Smooth muscle cell (in vitro differentiated cells): Measurements from ENCODE around the gene LST1. TPM values are rescaled to one million over a fixed set of nuclear protein-coding genes. Genes with fewer than 3 reads are reported as not detected.

Experiments used
- DNase-seq: peaks from one replicate; lab custom pipeline; 2025; ENCODE audit not compliant: unreplicated experiment; lab: John Stamatoyannopoulos, UW
- H2AFZ ChIP-seq: fragments of 200-600 bp; sonication (generic); 2 replicates; pipeline ENCODE4 v1.6.0; 2016; ENCODE audit warnings: antibody characterized with exemption, low read depth, mild to moderate bottlenecking
- H3F3A ChIP-seq: fragments of 200-600 bp; sonication (generic); 2 replicates; pipeline ENCODE4 v1.6.0; 2017; ENCODE audit warnings: antibody characterized with exemption, low read depth
- H3K27ac ChIP-seq: fragments of 200-600 bp; sonication (generic); 2 replicates; pipeline ENCODE4 v1.5.1; 2016; ENCODE audit warnings: low read depth, mild to moderate bottlenecking
- H3K27me3 ChIP-seq: fragments of 200-600 bp; sonication (generic); 2 replicates; pipeline ENCODE4 v1.6.1; 2016; ENCODE audit warnings: low read depth, mild to moderate bottlenecking
- H3K36me3 ChIP-seq: fragments of 200-600 bp; sonication (generic); 2 replicates; pipeline ENCODE4 v1.5.1; 2016; ENCODE audit warnings: low read depth
- H3K4me1 ChIP-seq: fragments of 200-600 bp; sonication (generic); 2 replicates; pipeline ENCODE4 v1.5.1; 2016; ENCODE audit warnings: low read depth
- H3K4me2 ChIP-seq: fragments of 200-600 bp; sonication (generic); 2 replicates; pipeline ENCODE4 v1.6.0; 2016; ENCODE audit warnings: mild to moderate bottlenecking
- H3K4me3 ChIP-seq: fragments of 200-600 bp; sonication (generic); 2 replicates; pipeline ENCODE4 v1.5.1; 2016; ENCODE audit warnings: mild to moderate bottlenecking
- H3K79me2 ChIP-seq: fragments of 200-600 bp; sonication (generic); 2 replicates; pipeline ENCODE4 v1.6.0; 2016; ENCODE audit warnings: low read depth, mild to moderate bottlenecking
- H3K9ac ChIP-seq: fragments of 200-600 bp; sonication (generic); 2 replicates; pipeline ENCODE4 v1.6.0; 2016; ENCODE audit warnings: low read depth
- H3K9me3 ChIP-seq: fragments of 200-600 bp; sonication (generic); replicated peaks from 2 replicates; pipeline ENCODE4 v1.5.1; 2016; ENCODE audit warnings: low read depth
- H4K20me1 ChIP-seq: fragments of 200-600 bp; sonication (generic); 2 replicates; pipeline ENCODE4 v1.6.0; 2016; ENCODE audit warnings: low read depth
- CTCF ChIP-seq: fragments of 200-600 bp; sonication (generic); IDR thresholded peaks from 2 replicates; pipeline ENCODE4 v1.5.1; 2017; ENCODE audit warnings: borderline replicate concordance, mild to moderate bottlenecking, antibody characterized with exemption; ENCODE audit not compliant: insufficient read depth, poor library complexity, severe bottlenecking
- WGBS: methylation state at CpG from one replicate; pipeline ENCODE4 v1.1.7; 2016; ENCODE audit warnings: low lambda C conversion rate; 5-methylcytosine and 5-hydroxymethylcytosine counted together
- polyA plus RNA-seq: library from polyadenylated mRNA; unstranded; fragments of >200 nt; fragmentation: Nextera tagmentation; extraction: Ambion mirVana; gene quantifications from 2 replicates; pipeline ENCODE4 v1.2.1, GENCODE V29; 2016
- total RNA-seq: library from RNA; depleted of rRNA; stranded (reverse); fragments of >200 nt; gene quantifications from 2 replicates; pipeline ENCODE4 v1.2.3, GENCODE V29; 2014

LST1 gene
- total and polyA plus RNA-seq, 2 experiments from 2014 or later: 1.4 TPM; not detected in 1

DNA sequence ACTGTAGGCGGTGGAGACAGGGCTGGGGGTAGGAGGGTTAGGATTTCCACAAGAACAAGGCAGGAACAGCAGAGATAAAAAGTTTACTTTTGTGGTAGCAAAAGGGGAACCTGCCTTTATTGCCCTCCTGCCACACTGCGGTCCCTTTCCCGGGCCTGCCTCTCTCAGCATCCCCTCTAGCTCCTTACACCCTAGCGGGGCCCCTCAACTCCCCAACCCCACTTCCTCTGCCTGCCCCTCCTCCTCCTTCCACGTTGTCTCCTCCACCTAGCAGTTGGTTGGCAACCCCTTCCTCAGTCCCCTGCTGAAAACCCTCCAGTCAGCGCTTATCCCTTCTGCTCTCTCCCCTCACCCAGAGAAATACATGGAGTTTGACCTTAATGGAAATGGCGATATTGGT is 29.7 kb downstream of the LST1 start:
- no peaks in the 10 kb centered on the region for H3K9me3 ChIP-seq
- no peaks in the 10 kb centered on the region for H3K36me3 ChIP-seq
- no peaks in the 10 kb centered on the region for H3F3A ChIP-seq
- DNase-seq: no peak
- H3K27me3 ChIP-seq: no peaks in the 10 kb centered on the region
- H2AFZ ChIP-seq: no peak overlapping the region
- no peak overlapping the region for H3K4me3 ChIP-seq
- no peaks in the 10 kb centered on the region for H3K4me1 ChIP-seq
- no peaks in the 10 kb centered on the region for H4K20me1 ChIP-seq
- H3K4me2 ChIP-seq: no peak overlapping the region
- no peak overlapping the region for H3K9ac ChIP-seq
- H3K79me2 ChIP-seq: peaks cover 1% of the 10 kb centered on the region
- no peak for TF ChIP-seq CTCF
- H3K27ac ChIP-seq: no peak overlapping the region
- 84% methylated on average over 7 of the region's 7 CpGs for WGBS

- H3K79me2 ChIP-seq: peaks cover 14% of the 10 kb centered on the region
- peaks cover 5% of the 10 kb centered on the region for H3K4me1 ChIP-seq
- H3K27ac ChIP-seq: no peak overlapping the region
- H3K9ac ChIP-seq: no peak overlapping the region
- WGBS: 78% methylated on average over 2 of the region's 2 CpGs
- no peaks in the 10 kb centered on the region for H3K36me3 ChIP-seq
- H4K20me1 ChIP-seq: peaks cover 9% of the 10 kb centered on the region
- no peak for DNase-seq
- no peaks in the 10 kb centered on the region for H3K9me3 ChIP-seq
- H3F3A ChIP-seq: peaks cover 7% of the 10 kb centered on the region
- no peak for TF ChIP-seq CTCF
- no peak overlapping the region for H3K4me2 ChIP-seq
- no peaks in the 10 kb centered on the region for H3K27me3 ChIP-seq
- H2AFZ ChIP-seq: no peak overlapping the region
- H3K4me3 ChIP-seq: no peak overlapping the region
These were observed 30.9 kb downstream of the LST1 start for GRCh38 chr6:31617010-31617409.

GRCh38 chr6:31619805-31620585 is 33.9 kb downstream of the LST1 start:
- Histone ChIP-seq H3K4me1 (peaks cover 13% of the 10 kb centered on the region), H3K4me2 (peak overlapping the region; percentile 85), H3K36me3 (peaks cover 9% of the 10 kb centered on the region), H3K27me3 (no peaks in the 10 kb centered on the region), H4K20me1 (peaks cover 39% of the 10 kb centered on the region), H3K79me2 (peaks cover 43% of the 10 kb centered on the region), H3K9ac (peak overlapping the region; percentile 93), H3K9me3 (no peaks in the 10 kb centered on the region), H3K4me3 (peak overlapping the region; percentile 85), H3F3A (peaks cover 11% of the 10 kb centered on the region), H2AFZ (peak overlapping the region; percentile 47), H3K27ac (peak overlapping the region; percentile 98)
- peak; percentile 97 for DNase-seq
- TF ChIP-seq CTCF: no peak
- WGBS: under 1% methylated on average over 44 of the region's 50 CpGs
